ENCODE results near the gene PLEKHA5. TPM values are rescaled to one million over a fixed set of nuclear protein-coding genes. Genes with fewer than 3 reads are reported as not detected.

PLEKHA5 gene
- polyA plus RNA-seq, 1 of the 3 experiments (the other 2 are of a cell fraction) = 7.1 TPM

GRCh38 chr12:19260135-19260534 lies 130.6 kb downstream of the PLEKHA5 start (continued):
- no peak for TF ChIP-seq EP300 (IDR thresholded peaks at IDR 0.05; ENCODE audit: borderline replicate concordance in 1 of 2, low read depth in 1 of 2, low read length in 1 of 2)
- TF ChIP-seq IRF3 (IDR thresholded peaks at IDR 0.05; ENCODE audit: low read depth, low read length) = no peak
- no peak for TF ChIP-seq ZBTB33 (IDR thresholded peaks at IDR 0.05; ENCODE audit: borderline replicate concordance, low read depth)
- no peak for TF ChIP-seq MEF2A (IDR thresholded peaks at IDR 0.05; ENCODE audit: borderline replicate concordance, low read depth)
- no peak for TF ChIP-seq RCOR1 (IDR thresholded peaks at IDR 0.05; ENCODE audit: low read length)
- TF ChIP-seq GATA2 (CRISPR knock-in tag; IDR thresholded peaks at IDR 0.05) = no peak
- TF ChIP-seq SIN3A (IDR thresholded peaks at IDR 0.05; ENCODE audit: borderline replicate concordance, low read depth, low read length) = no peak
- TF ChIP-seq MXI1 (IDR thresholded peaks at IDR 0.05; ENCODE audit: low read depth, low read length) = no peak
- TF ChIP-seq TEAD4 (IDR thresholded peaks at IDR 0.05; ENCODE audit: borderline replicate concordance, insufficient read depth) = no peak
- TF ChIP-seq SMC3 (IDR thresholded peaks at IDR 0.05; ENCODE audit: low read depth, low read length) = no peak
- no peak for TF ChIP-seq TCF12 (IDR thresholded peaks at IDR 0.05)

GRCh38 chr12:19261773-19262172 lies 132.2 kb downstream of the PLEKHA5 start:
- Histone ChIP-seq H2AFZ (ENCODE audit: low read depth) (no peak overlapping the region), H4K20me1 (ENCODE audit: insufficient read depth) (no peaks in the 10 kb centered on the region), H3K4me3 (ENCODE audit: low read depth in 2 of 2, low read length in 1 of 2) (no peak overlapping the region), H3K4me2 (no peak overlapping the region), H3K4me1 (ENCODE audit: control insufficient read depth in 1 of 2, insufficient read depth in 2 of 2, low read depth in 1 of 2, low read length in 1 of 2) (peaks cover 0 to 11% of the 10 kb centered on the region in 2 experiments; a peak in 2 of 4 replicates), H3F3A (replicated peaks; ENCODE audit: insufficient read depth) (peaks cover 14% of the 10 kb centered on the region), H3K9ac (no peak overlapping the region), H3K9me2 (no peaks in the 10 kb centered on the region), H3K27ac (ENCODE audit: low read depth in 2 of 2, low read length in 1 of 2) (no peak overlapping the region), H3K36me3 (replicated peaks in 1 of 2; ENCODE audit: control insufficient read depth in 1 of 2, insufficient read depth in 2 of 2, low read length in 1 of 2) (no peaks in the 10 kb centered on the region), H3K27me3 (ENCODE audit: insufficient read depth) (no peaks in the 10 kb centered on the region), H3K79me2 (ENCODE audit: insufficient read depth) (no peaks in the 10 kb centered on the region), H3K9me3 (no peaks in the 10 kb centered on the region)
- DNase-seq = no peak
- POLR2A ChIA-PET = no interaction called here
- WGBS (ENCODE audit: low lambda C conversion rate) = 95% methylated on average over 4 of the region's 4 CpGs
- CTCF ChIA-PET = interaction anchor here (0.9 to 1.2 kb wide), 2 partner anchors 27 to 79 kb away, joined by 3 to 4 read pairs; no protein-coding TSS in a partner anchor
- TF ChIP-seq YY1 (IDR thresholded peaks at IDR 0.05; ENCODE audit: low read depth) = no peak
- no peak for TF ChIP-seq TCF12 (IDR thresholded peaks at IDR 0.05)
- TF ChIP-seq RXRA (IDR thresholded peaks at IDR 0.05; ENCODE audit: borderline replicate concordance, low read depth) = no peak
- TF ChIP-seq MAX (IDR thresholded peaks at IDR 0.05; ENCODE audit: low read depth) = no peak
- TF ChIP-seq RCOR1 (IDR thresholded peaks at IDR 0.05; ENCODE audit: low read length) = no peak
- TF ChIP-seq REST (IDR thresholded peaks at IDR 0.05; ENCODE audit: low read depth, low read length) = no peak
- no peak for TF ChIP-seq EP300 (IDR thresholded peaks at IDR 0.05; ENCODE audit: borderline replicate concordance in 1 of 2, low read depth in 1 of 2, low read length in 1 of 2)
- no peak for TF ChIP-seq RFX5 (IDR thresholded peaks at IDR 0.05; ENCODE audit: low read length)
- no peak for TF ChIP-seq ELF1 (IDR thresholded peaks at IDR 0.05)
- TF ChIP-seq TAF1 (IDR thresholded peaks at IDR 0.05; ENCODE audit: borderline replicate concordance, low read depth, low read length) = no peak
